Stimulated activated CD8-positive, alpha-beta memory T cell treated with anti-CD3 and anti-CD28 coated beads, Interleukin-4, amount 100 ng/mL, for 48 hours (primary cell): ENCODE results near the gene HSD17B12.

Experiments used
- DNase-seq: peaks from one replicate; pipeline ENCODE4 v3.0.0-alpha.2; 2020

Gene HSD17B12

GRCh38 chr11:43689167-43689566, 8.6 kb downstream of the HSD17B12 start:
- DNase-seq, result no peak

GRCh38 chr11:43690929-43691725, 10.6 kb downstream of the HSD17B12 start:
- no peak for DNase-seq

- DNase-seq, result no peak
These were observed 11.3 kb downstream of the HSD17B12 start for GRCh38 chr11:43691806-43692205.

- no peak for DNase-seq
These were observed 12.5 kb downstream of the HSD17B12 start for GRCh38 chr11:43693069-43693468.

GRCh38 chr11:43693731-43694130, 13.2 kb downstream of the HSD17B12 start:
- DNase-seq, result no peak

GRCh38 chr11:43694477-43694876, 13.9 kb downstream of the HSD17B12 start:
- DNase-seq, result no peak

- DNase-seq, result no peak
These were observed 17.1 kb downstream of the HSD17B12 start for GRCh38 chr11:43697679-43698078.

GRCh38 chr11:43699870-43700269, 19.3 kb downstream of the HSD17B12 start:
- no peak for DNase-seq

GRCh38 chr11:43706631-43707030, 26.1 kb downstream of the HSD17B12 start:
- DNase-seq, result no peak

- no peak for DNase-seq
These were observed 28.2 kb downstream of the HSD17B12 start for GRCh38 chr11:43708776-43709175.

GRCh38 chr11:43709689-43710088, 29.2 kb downstream of the HSD17B12 start:
- DNase-seq, result no peak

GRCh38 chr11:43712676-43713075, 32.1 kb downstream of the HSD17B12 start:
- DNase-seq, result no peak

GRCh38 chr11:43718373-43718772, 37.8 kb downstream of the HSD17B12 start:
- DNase-seq, result no peak

GRCh38 chr11:43723617-43724016, 43.1 kb downstream of the HSD17B12 start:
- DNase-seq, result no peak

GRCh38 chr11:43732225-43732624, 51.7 kb downstream of the HSD17B12 start:
- DNase-seq, result no peak

- no peak for DNase-seq
These were observed 53.7 kb downstream of the HSD17B12 start for GRCh38 chr11:43734256-43734655.

GRCh38 chr11:43735115-43735514, 54.6 kb downstream of the HSD17B12 start:
- no peak for DNase-seq

- DNase-seq, result no peak
These were observed 55.4 kb downstream of the HSD17B12 start for GRCh38 chr11:43735961-43736360.

- no peak for DNase-seq
These were observed 56.1 kb downstream of the HSD17B12 start for GRCh38 chr11:43736502-43737200.

GRCh38 chr11:43737201-43737590, 56.7 kb downstream of the HSD17B12 start:
- DNase-seq, result no peak

GRCh38 chr11:43738600-43739409, 58.3 kb downstream of the HSD17B12 start:
- DNase-seq, result no peak

GRCh38 chr11:43746670-43747069, 66.1 kb downstream of the HSD17B12 start:
- DNase-seq, result no peak

- DNase-seq, result no peak
These were observed 66.7 kb downstream of the HSD17B12 start for GRCh38 chr11:43747130-43747802.
